Ovary (tissue), 9 donors: Measurements from ENCODE around the gene MDM4. TPM values are rescaled to one million over a fixed set of nuclear protein-coding genes. Genes with fewer than 3 reads are reported as not detected.
"Not testable (repeated sequence)": the region's sequence is repeated elsewhere in the genome, so short reads cannot be mapped to it uniquely, and the experiment has no call there.

Source experiments
- DNase-seq, 5 donors: peaks; one replicate each; pipeline ENCODE4 v3.0.0-alpha.2; 2019 to 2020
- H3K27ac ChIP-seq, 2 donors: fragments of 200-600 bp; one replicate each; pipeline versions ENCODE4 v1.5.1 to v1.8.0; 2019 to 2022
- H3K27me3 ChIP-seq: fragments of 200-600 bp; one replicate; pipeline ENCODE4 v1.8.0; 2022
- H3K36me3 ChIP-seq: fragments of 200-600 bp; sonication (generic); one replicate; pipeline ENCODE4 v1.5.1; 2019
- H3K4me1 ChIP-seq: one replicate; pipeline ENCODE4 v1.8.1; 2013; ENCODE audit warnings: mild to moderate bottlenecking, moderate library complexity; ENCODE audit not compliant: insufficient read depth
- H3K4me3 ChIP-seq: fragments of 200-600 bp; sonication (generic); one replicate; pipeline ENCODE4 v1.5.1; 2017
- H3K9me3 ChIP-seq, 2 donors: fragments of 200-600 bp in 1 of 2; sonication (generic) in 1 of 2; one replicate each; pipeline versions ENCODE4 v1.5.1 to v1.8.1; 2013 to 2019; ENCODE audit warnings: mild to moderate bottlenecking in 1 of 2, moderate library complexity in 1 of 2
- CTCF ChIP-seq, 3 donors: fragments of 450-650 bp in 2 of 3; fragments of 200-600 bp in 1 of 3; IDR thresholded peaks; one replicate each; pipeline versions ENCODE4 v1.5.1 to v1.8.0; 2016 to 2022; ENCODE audit warnings: antibody characterized with exemption in 3 of 3, mild to moderate bottlenecking in 1 of 3
- EP300 ChIP-seq: sonication (generic); formaldehyde crosslinking; IDR thresholded peaks from one replicate; pipeline ENCODE4 v1.6.1; 2017; ENCODE audit warnings: antibody characterized with exemption
- POLR2A ChIP-seq: fragments of 450-650 bp; IDR thresholded peaks from one replicate; pipeline ENCODE4 v1.6.1; 2017; ENCODE audit warnings: antibody characterized with exemption, mild to moderate bottlenecking, moderate library complexity
- WGBS, 3 donors: extraction: QIAGEN DNeasy Blood & Tissue Kit in 1 of 3; methylation state at CpG; one replicate each; pipeline versions ENCODE4 v1.1.5 to v1.1.7; 2013 to 2017; 5-methylcytosine and 5-hydroxymethylcytosine counted together
- intact Hi-C, 4 donors: fragments of 100-400 bp; cut with DNase I; formaldehyde crosslinking; loops; one replicate each; pipeline versions ENCODE4 v1.11.0 to v1.15.1; 2022 to 2023
- polyA plus RNA-seq, 2 donors: library from polyadenylated mRNA; stranded (reverse); fragments of 200-250 nt in 1 of 2; fragments of 350-450 nt in 1 of 2; fragmentation: Illumina TruSeq in 1 of 2; extraction: RNeasy Lipid Tissue Mini Kit (QIAGEN cat#74804) in 1 of 2; gene quantifications; one replicate each; pipeline ENCODE4 v1.2.3, GENCODE V29; 2013 to 2014
- total RNA-seq, 7 donors: library from RNA; depleted of rRNA in 2 of 7; stranded (reverse); fragments of >200 nt in 2 of 7; fragmentation: NEBNext Ultra II Directional in 3 of 7; extraction: Animal tissue kit (Norgen Biotek cat#: 25700) in 3 of 7; gene quantifications; one replicate each; pipeline versions ENCODE4 v1.1.0 to v1.2.4, GENCODE V29; 2016 to 2023
- donor health status: DM: no; HTN: no; CAD: no; lungs with moderate emphysema.
- donor health status: DM: no; HTN: no; CAD: no.
- donor health status: Bipolar disorder and iron deficiency.
- donor health status: DM: yes; HTN: yes; CAD: no.
- donor health status: DM: no; HTN: no; CAD: no.
- donor health status: DM: yes; HTN: yes; CAD: no.

MDM4 gene
- total and polyA plus RNA-seq, 9 donors = 10.2 to 113 (median 76.8) TPM

- intact Hi-C loops = no loop called here
- H3K9me3 ChIP-seq = no peaks in the 10 kb centered on the region
- peaks cover 2% of the 10 kb centered on the region for H3K4me1 ChIP-seq
- no peak overlapping the region for H3K4me3 ChIP-seq
- 84 to 91% (median 87%) methylated on average over 7 of the region's 7 CpGs for WGBS, 3 donors
- H3K27me3 ChIP-seq = no peaks in the 10 kb centered on the region
- no peaks in the 10 kb centered on the region for H3K36me3 ChIP-seq
- TF ChIP-seq EP300 (no peak), POLR2A (no peak), CTCF (IDR thresholded peaks at IDR 0.05) (no peak)
- no peak for DNase-seq
- H3K27ac ChIP-seq = no peak overlapping the region
Observed at GRCh38 chr1:204483791-204484190, 32.4 kb upstream of the MDM4 start.

DNA sequence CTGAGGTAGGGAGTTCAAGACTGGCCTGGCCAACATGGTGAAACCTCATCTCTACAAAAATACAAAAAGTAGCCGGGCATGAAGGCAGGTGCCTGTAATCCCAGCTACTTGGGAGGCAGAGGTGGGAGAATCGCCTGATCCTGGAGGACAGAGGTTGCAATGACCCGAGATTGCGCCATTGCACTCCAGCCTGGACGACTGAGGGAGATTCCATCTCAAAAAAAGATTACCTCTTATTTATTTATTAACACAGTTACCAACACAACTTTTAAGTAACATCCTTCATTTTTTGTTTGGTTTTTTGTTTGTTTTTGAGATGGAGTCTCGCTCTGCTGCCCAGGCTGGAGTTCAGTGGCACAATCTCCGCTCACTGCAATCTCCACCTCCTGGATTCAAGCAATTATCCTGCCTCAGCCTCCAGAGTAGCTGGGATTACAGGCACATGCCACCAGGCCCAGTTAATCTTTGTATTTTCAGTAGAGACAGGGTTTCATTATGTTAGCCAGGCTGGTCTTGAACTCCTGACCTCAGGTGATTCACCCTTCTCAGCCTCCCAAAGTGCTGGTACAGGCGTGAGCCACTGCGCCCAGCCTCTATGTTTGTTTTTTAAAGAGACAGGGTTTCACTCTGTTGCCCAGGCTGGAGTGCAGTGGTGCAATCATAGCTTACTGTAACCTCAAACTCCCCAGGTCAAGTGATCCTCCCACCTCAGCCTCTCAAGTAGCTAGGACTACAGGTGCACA, 29.5 kb upstream of the MDM4 start:
- WGBS, 3 donors = 84 to 94% (median 86%) methylated on average over 9 of the region's 9 CpGs
- not testable (repeated sequence) for H3K9me3 ChIP-seq, H3K27ac ChIP-seq

GRCh38 chr1:204487256-204487615, 29.0 kb upstream of the MDM4 start:
- no peaks in the 10 kb centered on the region for H3K27me3 ChIP-seq
- no peaks in the 10 kb centered on the region for H3K36me3 ChIP-seq
- TF ChIP-seq CTCF (IDR thresholded peaks at IDR 0.05) (no peak), POLR2A (no peak), EP300 (no peak)
- H3K4me3 ChIP-seq = no peak overlapping the region
- H3K27ac ChIP-seq = no peak overlapping the region
- intact Hi-C loops = no loop called here
- peaks cover under 1% of the 10 kb centered on the region for H3K4me1 ChIP-seq
- 63 to 85% (median 77%) methylated on average over 5 of the region's 5 CpGs for WGBS, 3 donors
- no peaks in the 10 kb centered on the region for H3K9me3 ChIP-seq
- no peak for DNase-seq

More for the DNA sequence above, 29.5 kb upstream of the MDM4 start:
- intact Hi-C loops, H3K36me3 ChIP-seq, DNase-seq, H3K27me3 ChIP-seq, H3K4me1 ChIP-seq, H3K4me3 ChIP-seq: not testable (repeated sequence)

GRCh38 chr1:204491655-204492054, 24.6 kb upstream of the MDM4 start:
- peaks cover 10% of the 10 kb centered on the region for H3K4me1 ChIP-seq
- no peak overlapping the region for H3K4me3 ChIP-seq
- no peak for DNase-seq
- intact Hi-C loops = loop anchor here in 2 of 4 donors (5.0 to 10.0 kb wide), 2 partner anchors 49 to 327 kb away; partner anchors contain the start of gene REN (in 1 of the 2)
- TF ChIP-seq EP300 (no peak), CTCF (IDR thresholded peaks at IDR 0.05) (no peak), POLR2A (no peak)
- no peaks in the 10 kb centered on the region for H3K27me3 ChIP-seq
- H3K27ac ChIP-seq = no peak overlapping the region
- H3K36me3 ChIP-seq = no peaks in the 10 kb centered on the region
- no peaks in the 10 kb centered on the region for H3K9me3 ChIP-seq
